NCI-H2227 (cell line): ENCODE results near the gene SYNE2.

Experiments used
- DNase-seq: peaks from one replicate; lab custom pipeline; 2025; ENCODE audit not compliant: unreplicated experiment; lab: John Stamatoyannopoulos, UW

The SYNE2 gene

GRCh38 chr14:63874223-63874622 is 21.4 kb downstream of the SYNE2 start:
- peak; percentile 82 for DNase-seq

DNA sequence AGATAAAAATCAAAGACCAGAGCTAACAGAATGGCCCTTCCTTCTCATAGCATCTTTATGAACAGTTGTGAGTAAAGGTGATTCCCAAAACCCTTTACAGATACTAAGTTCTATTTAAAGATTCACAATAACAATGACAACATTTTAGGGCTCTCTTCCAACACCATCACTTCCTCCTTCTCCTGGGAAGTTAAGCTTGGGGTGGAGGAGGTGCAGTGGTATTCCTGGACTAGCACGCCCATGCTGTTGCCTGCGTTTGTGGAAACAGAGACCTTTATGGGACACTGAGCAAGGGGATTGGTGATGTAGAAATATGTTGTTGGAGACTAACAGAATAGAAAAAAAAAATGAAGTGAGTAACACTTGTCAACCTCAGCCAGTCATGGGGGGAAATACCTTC is 22.5 kb downstream of the SYNE2 start:
- DNase-seq: no peak

DNA sequence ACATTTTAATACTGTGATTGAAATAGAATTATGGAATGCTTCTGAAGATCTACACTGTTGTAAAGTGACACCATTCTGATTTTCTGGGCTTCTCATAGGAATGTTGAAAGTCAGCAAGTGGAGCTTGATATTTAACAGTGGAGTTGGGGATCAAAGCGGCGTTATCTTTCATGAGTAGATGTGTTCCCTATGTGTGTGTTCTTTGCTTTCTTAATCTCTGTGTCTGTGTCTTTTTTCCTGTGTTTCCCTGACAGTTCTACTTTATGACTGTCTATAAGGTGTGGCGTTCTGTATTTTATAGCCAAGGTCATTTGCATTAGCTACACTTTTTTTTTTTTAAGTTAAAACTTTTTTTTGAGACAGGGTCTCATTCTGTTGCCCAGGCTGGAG is 24.7 kb downstream of the SYNE2 start:
- no peak for DNase-seq

DNA sequence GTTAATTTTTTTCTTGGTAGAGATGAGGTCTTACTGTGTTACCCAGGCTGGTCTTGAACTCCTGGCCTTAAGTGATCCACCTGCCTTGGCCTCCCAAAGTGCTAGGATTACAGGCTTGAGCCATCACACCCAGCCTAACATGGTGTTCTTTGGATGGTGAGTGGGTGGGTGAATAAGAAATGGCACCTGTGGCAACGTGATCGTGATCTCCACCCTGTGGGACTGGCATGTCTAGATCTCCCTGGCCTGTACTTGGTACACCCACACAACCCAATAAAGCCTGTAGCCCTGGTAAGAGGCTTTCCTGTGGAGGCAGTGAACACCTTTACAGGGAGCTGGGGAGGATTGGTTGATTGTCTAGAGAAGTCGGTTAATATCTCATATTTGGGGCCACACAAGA is 25.2 kb downstream of the SYNE2 start:
- no peak for DNase-seq

GRCh38 chr14:63878792-63879191 is 26.0 kb downstream of the SYNE2 start:
- no peak for DNase-seq

- DNase-seq: no peak
Observed at GRCh38 chr14:63881926-63882325, 29.1 kb downstream of the SYNE2 start.

DNA sequence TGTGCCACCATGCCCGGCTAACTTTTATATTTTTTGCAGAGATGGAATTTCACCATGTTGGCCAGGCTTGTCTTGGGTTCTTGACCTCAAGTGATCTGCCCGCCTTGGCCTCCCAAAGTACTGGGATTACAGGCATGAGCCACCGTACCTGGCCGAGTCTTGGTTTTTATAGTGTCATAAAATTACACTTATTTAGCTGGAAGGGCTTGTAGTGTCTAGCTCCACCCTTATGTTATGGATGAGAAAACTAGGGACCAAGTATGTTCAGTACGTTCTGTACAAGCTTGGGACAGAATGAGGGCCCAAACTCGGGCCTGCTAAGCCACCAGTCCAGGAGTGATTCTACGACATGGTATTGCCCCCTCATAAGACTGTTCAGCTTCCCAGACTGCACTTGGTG is 35.1 kb downstream of the SYNE2 start:
- no peak for DNase-seq

GRCh38 chr14:63890553-63890952 is 37.7 kb downstream of the SYNE2 start:
- no peak for DNase-seq

GRCh38 chr14:63891148-63891975 is 38.6 kb downstream of the SYNE2 start:
- DNase-seq: no peak

- DNase-seq: no peak
Observed at GRCh38 chr14:63892265-63892664, 39.5 kb downstream of the SYNE2 start.

- DNase-seq: no peak
Observed at GRCh38 chr14:63893701-63894458, 41.1 kb downstream of the SYNE2 start.

- DNase-seq: no peak
Observed at GRCh38 chr14:63895510-63895909, 42.7 kb downstream of the SYNE2 start.

DNA sequence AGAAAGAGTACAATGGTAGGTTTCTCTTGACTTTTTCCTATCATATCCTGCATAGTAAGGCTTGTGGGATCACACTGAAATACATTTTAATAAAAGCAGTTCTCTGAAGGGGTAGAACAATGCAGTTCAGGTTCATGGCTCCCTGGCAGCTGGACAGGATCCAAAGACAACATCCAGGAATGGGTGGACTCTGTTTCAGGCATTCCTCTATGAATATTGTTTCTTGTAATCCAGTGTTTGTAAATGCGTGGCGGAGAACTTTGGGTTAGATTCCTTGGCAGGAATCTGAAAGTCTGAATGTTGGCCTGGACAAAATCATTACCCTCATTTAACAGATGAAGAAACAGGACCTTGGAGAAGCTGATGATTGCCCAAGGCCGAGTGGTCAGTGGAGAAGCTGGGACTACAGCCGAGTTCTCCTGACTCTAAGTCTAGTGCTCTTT is 43.5 kb downstream of the SYNE2 start:
- DNase-seq: no peak

DNA sequence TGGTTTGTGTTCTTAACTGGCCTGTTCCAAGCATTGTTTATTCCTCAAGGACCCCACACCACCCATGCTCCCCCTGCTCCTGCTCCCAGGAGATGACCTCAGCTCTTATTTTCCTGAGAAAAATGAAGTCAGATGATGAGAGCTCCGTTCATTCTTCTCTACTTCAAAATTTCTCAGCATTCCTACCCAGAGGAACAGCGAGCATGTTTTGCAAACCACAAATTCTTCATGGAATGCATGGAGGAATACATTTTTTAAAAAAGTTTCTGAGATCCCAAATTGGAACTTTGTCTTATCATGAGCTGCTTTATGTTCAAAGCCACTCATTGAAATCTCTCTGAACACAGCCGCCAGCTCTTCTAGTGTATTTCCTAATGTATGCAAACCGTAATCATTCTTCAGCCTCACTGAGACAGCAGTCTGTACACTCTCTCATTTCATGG is 44.9 kb downstream of the SYNE2 start:
- DNase-seq: no peak

DNA sequence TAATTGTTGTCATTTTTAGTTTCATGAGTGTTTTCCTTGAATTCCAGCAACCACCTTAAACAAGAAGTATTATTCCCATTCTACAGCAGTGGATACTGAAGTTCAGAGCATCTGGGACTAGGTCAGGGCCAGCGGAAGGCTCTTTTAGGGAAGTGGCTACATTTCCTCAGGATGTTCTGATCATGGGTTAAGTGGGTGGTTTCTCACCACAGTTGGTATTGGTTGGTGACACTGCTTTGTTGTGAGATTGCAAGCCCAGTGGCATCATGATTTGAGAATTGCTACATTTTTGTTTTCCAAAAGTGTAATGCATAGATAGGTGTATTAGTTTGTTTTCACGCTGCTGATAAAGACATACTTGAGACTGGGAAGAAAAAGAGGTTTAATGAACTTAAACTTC is 47.1 kb downstream of the SYNE2 start:
- DNase-seq: no peak

DNA sequence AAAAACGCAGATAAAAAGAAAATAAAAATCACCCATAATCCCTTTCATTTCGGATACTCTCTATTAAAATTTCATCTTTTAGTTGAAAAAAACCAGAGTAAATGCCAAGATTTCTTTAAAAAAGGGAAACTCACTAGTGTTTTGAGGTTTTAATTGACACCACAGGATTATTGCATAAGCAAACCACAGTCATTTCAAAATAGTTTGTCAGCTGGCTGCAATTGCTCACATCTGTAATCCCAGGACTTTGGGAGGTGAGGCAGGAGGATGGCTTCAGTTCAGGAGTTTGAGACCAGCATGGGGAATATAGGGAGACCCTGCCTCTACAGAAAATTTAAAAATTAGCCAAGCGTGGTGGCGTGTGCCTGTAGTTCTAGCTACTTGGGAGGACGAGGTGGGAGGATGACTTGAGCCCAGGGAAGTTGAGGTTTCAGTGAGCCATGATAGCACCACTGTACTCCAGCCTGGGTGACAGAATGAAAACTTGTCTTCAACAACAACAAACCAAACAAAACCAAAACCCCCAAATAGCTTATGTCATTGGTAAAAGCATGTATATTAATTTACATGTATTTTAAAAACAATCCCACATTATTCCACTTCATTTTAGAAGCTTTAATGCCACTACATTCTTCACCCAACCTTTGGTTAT is 48.8 kb downstream of the SYNE2 start:
- no peak for DNase-seq

- DNase-seq: no peak
Observed at GRCh38 chr14:63902375-63902976, 49.7 kb downstream of the SYNE2 start.

DNA sequence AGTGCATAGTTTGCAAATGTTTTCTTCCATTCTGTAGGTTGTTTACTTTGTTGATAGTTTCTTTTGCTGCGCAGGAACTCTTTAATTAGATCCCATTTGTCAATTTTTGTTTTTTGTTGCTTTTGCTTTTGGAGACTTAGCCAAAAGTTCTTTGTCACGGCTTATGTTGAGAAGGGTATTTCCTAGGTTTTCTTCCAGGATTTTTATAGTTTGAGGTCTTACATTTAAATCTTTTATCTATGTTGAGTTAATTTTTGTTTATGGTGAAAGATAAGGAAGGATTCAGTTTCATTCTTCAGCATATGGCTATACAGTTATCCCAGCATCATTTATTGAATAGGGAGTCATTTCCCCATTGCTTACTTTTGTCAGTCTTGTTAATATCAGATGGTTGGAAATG is 51.9 kb downstream of the SYNE2 start:
- DNase-seq: no peak

DNA sequence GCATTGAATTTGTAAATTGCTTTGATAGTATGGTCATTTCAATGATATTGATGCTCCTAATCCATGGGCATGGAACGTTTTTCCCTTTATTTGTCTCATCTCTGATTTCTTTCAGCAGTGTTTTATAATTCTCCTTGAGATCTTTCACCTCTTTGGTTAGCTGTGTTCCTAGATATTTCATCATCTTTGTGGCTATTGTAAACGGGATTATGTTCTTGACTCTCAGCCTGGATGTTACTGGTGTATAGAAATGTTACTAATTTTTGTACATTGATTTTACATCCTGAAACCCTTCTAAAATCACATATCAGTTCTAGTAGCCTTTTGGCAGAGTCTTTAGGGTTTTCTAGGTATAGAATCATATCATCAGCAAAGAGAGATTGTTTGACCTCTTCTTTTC is 52.6 kb downstream of the SYNE2 start:
- DNase-seq: no peak

DNA sequence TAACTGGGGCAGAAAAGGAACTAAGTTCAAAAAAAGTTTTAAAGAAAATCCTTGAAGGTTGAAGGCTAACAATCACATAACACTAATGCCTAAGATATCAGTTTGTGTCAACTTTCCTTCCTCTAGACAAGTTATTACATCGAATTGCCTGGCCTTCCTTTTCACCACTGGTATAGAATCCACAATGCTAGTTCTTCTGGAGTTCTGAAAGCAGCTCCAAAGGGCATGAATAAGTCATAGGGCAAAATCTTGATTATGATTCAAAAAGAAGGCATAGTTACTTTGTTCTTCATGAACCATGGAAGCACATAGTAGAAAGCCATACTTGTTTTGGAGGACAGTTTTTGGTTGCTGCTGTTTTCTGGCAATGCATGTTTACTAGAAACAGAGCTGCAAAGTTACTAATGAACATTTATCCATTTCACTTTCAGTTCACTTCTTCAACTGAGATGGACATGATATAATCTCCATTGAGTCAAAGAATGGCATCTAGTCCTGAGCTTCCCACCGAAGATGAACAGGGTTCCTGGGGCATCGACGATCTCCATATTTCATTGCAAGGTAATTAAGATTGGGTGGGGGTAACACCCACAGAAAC is 56.0 kb downstream of the SYNE2 start:
- no peak for DNase-seq

- no peak for DNase-seq
Observed at GRCh38 chr14:63909984-63910383, 57.2 kb downstream of the SYNE2 start.
